Measurements from ENCODE around the gene PLB1.

PLB1 gene

GRCh38 chr2:28496781-28497180 lies 921 bp downstream of the PLB1 start:
- in situ Hi-C loops (cut with HindIII; ENCODE audit: low pct_unique_long_range_greater_than_20kb, low sequenced_read_pairs): no loop called here
- DNase-seq (ENCODE audit: low read depth in 1 of 2, low spot score in 1 of 2): no peak
- TF ChIP-seq JUND (IDR thresholded peaks at IDR 0.05; ENCODE audit: low read depth): no peak

- in situ Hi-C loops (cut with HindIII; ENCODE audit: low pct_unique_long_range_greater_than_20kb, low sequenced_read_pairs): no loop called here
- no peak for TF ChIP-seq JUND (IDR thresholded peaks at IDR 0.05; ENCODE audit: low read depth)
- no peak for DNase-seq (ENCODE audit: low read depth in 1 of 2, low spot score in 1 of 2)
Measured at GRCh38 chr2:28497206-28497605, 1.3 kb downstream of the PLB1 start.

GRCh38 chr2:28499282-28499681 lies 3.4 kb downstream of the PLB1 start:
- no peak for TF ChIP-seq JUND (IDR thresholded peaks at IDR 0.05; ENCODE audit: low read depth)
- in situ Hi-C loops (cut with HindIII; ENCODE audit: low pct_unique_long_range_greater_than_20kb, low sequenced_read_pairs): no loop called here
- DNase-seq (ENCODE audit: low read depth in 1 of 2, low spot score in 1 of 2): no peak

GRCh38 chr2:28505361-28505760 lies 9.5 kb downstream of the PLB1 start:
- DNase-seq (ENCODE audit: low read depth in 1 of 2, low spot score in 1 of 2): no peak
- in situ Hi-C loops (cut with HindIII; ENCODE audit: low pct_unique_long_range_greater_than_20kb, low sequenced_read_pairs): no loop called here
- TF ChIP-seq JUND (IDR thresholded peaks at IDR 0.05; ENCODE audit: low read depth): no peak

- no peak for TF ChIP-seq JUND (IDR thresholded peaks at IDR 0.05; ENCODE audit: low read depth)
- DNase-seq (ENCODE audit: low read depth in 1 of 2, low spot score in 1 of 2): no peak
- in situ Hi-C loops (cut with HindIII; ENCODE audit: low pct_unique_long_range_greater_than_20kb, low sequenced_read_pairs): no loop called here
Measured at GRCh38 chr2:28506112-28506910, 10.5 kb downstream of the PLB1 start.

- in situ Hi-C loops (cut with HindIII; ENCODE audit: low pct_unique_long_range_greater_than_20kb, low sequenced_read_pairs): no loop called here
- peak; percentile 37 to 71 for DNase-seq (ENCODE audit: low read depth in 1 of 2, low spot score in 1 of 2)
- TF ChIP-seq JUND (IDR thresholded peaks at IDR 0.05; ENCODE audit: low read depth): no peak
Measured at GRCh38 chr2:28507796-28508764, 12.2 kb downstream of the PLB1 start.

GRCh38 chr2:28509361-28509760 lies 13.5 kb downstream of the PLB1 start:
- TF ChIP-seq JUND (IDR thresholded peaks at IDR 0.05; ENCODE audit: low read depth): no peak
- in situ Hi-C loops (cut with HindIII; ENCODE audit: low pct_unique_long_range_greater_than_20kb, low sequenced_read_pairs): no loop called here
- no peak for DNase-seq (ENCODE audit: low read depth in 1 of 2, low spot score in 1 of 2)

GRCh38 chr2:28510184-28510583 lies 14.3 kb downstream of the PLB1 start:
- peak in 1 of 2 experiments; percentile 57 for DNase-seq (ENCODE audit: low read depth in 1 of 2, low spot score in 1 of 2)
- in situ Hi-C loops (cut with HindIII; ENCODE audit: low pct_unique_long_range_greater_than_20kb, low sequenced_read_pairs): no loop called here
- no peak for TF ChIP-seq JUND (IDR thresholded peaks at IDR 0.05; ENCODE audit: low read depth)

GRCh38 chr2:28511871-28512606 lies 16.2 kb downstream of the PLB1 start:
- no peak for TF ChIP-seq JUND (IDR thresholded peaks at IDR 0.05; ENCODE audit: low read depth)
- DNase-seq (ENCODE audit: low read depth in 1 of 2, low spot score in 1 of 2): no peak
- in situ Hi-C loops (cut with HindIII; ENCODE audit: low pct_unique_long_range_greater_than_20kb, low sequenced_read_pairs): no loop called here

- no peak for TF ChIP-seq JUND (IDR thresholded peaks at IDR 0.05; ENCODE audit: low read depth)
- in situ Hi-C loops (cut with HindIII; ENCODE audit: low pct_unique_long_range_greater_than_20kb, low sequenced_read_pairs): no loop called here
- DNase-seq (ENCODE audit: low read depth in 1 of 2, low spot score in 1 of 2): no peak
Measured at GRCh38 chr2:28512607-28512965, 16.7 kb downstream of the PLB1 start.

- TF ChIP-seq JUND (IDR thresholded peaks at IDR 0.05; ENCODE audit: low read depth): no peak
- no peak for DNase-seq (ENCODE audit: low read depth in 1 of 2, low spot score in 1 of 2)
- in situ Hi-C loops (cut with HindIII; ENCODE audit: low pct_unique_long_range_greater_than_20kb, low sequenced_read_pairs): no loop called here
Measured at GRCh38 chr2:28513097-28513496, 17.2 kb downstream of the PLB1 start.

GRCh38 chr2:28515176-28515751 lies 19.4 kb downstream of the PLB1 start:
- TF ChIP-seq JUND (IDR thresholded peaks at IDR 0.05; ENCODE audit: low read depth): no peak
- in situ Hi-C loops (cut with HindIII; ENCODE audit: low pct_unique_long_range_greater_than_20kb, low sequenced_read_pairs): no loop called here
- DNase-seq (ENCODE audit: low read depth in 1 of 2, low spot score in 1 of 2): no peak
